ENCODE measurements around the gene TANC1. TPM values are rescaled to one million over a fixed set of nuclear protein-coding genes. Genes with fewer than 3 reads are reported as not detected.

Gene TANC1
- total and polyA plus RNA-seq, 2 of the 4 experiments (the other 2 are of a cell fraction) = 10.2 to 12.9 TPM

GRCh38 chr2:159129269-159129668 is 160.8 kb downstream of the TANC1 start:
- POLR2A ChIA-PET (ENCODE audit: unreplicated experiment) = no interaction called here
- in situ Hi-C loops (cut with MboI; ENCODE audit: low sequenced_read_pairs) = no loop called here

More at GRCh38 chr2:159129269-159129668, 160.8 kb downstream of the TANC1 start:
- H2BK5ac ChIP-seq (ENCODE audit: low read depth, low read length, poor library complexity, severe bottlenecking) = no peak overlapping the region
- dilution Hi-C loops (cut with HindIII; ENCODE audit: low sequenced_read_pairs, unreplicated experiment) = no loop called here
- H4K5ac ChIP-seq (ENCODE audit: low read depth, low read length) = no peak overlapping the region
- H3K56ac ChIP-seq (ENCODE audit: extremely low read depth, insufficient read depth, low read length) = no peak overlapping the region
- no peak overlapping the region for H3K4me2 ChIP-seq (ENCODE audit: low read depth, low read length)
- peaks cover 12% of the 10 kb centered on the region for H3K9me1 ChIP-seq (ENCODE audit: insufficient read depth, low read length)
- TF ChIP-seq RAD21 (IDR thresholded peaks at IDR 0.05; ENCODE audit: low read length) = no peak
- no peak for TF ChIP-seq CHD1 (IDR thresholded peaks at IDR 0.05; ENCODE audit: low read depth, low read length)
- no peak for TF ChIP-seq ELK1 (IDR thresholded peaks at IDR 0.05; ENCODE audit: borderline replicate concordance, low read depth, low read length)
- TF ChIP-seq USF2 (IDR thresholded peaks at IDR 0.05; ENCODE audit: low read depth, low read length) = no peak
- TF ChIP-seq NFE2L2 (IDR thresholded peaks at IDR 0.05; ENCODE audit: low read depth, low read length) = no peak
- no peak for TF ChIP-seq BHLHE40 (IDR thresholded peaks at IDR 0.05; ENCODE audit: low read depth, low read length)
- no peak for TF ChIP-seq CEBPB (IDR thresholded peaks at IDR 0.05; ENCODE audit: low read depth, low read length)
- no peak for TF ChIP-seq SMC3 (IDR thresholded peaks at IDR 0.05; ENCODE audit: low read depth, low read length)
- no peak for TF ChIP-seq FOS (IDR thresholded peaks at IDR 0.05; ENCODE audit: low read depth, low read length)
- no peak for TF ChIP-seq MAFK (IDR thresholded peaks at IDR 0.05; ENCODE audit: low read depth, low read length)
- no peak overlapping the region for H3K14ac ChIP-seq (replicated peaks; ENCODE audit: low read depth, low read length)
- H2BK15ac ChIP-seq (ENCODE audit: low read depth, low read length) = no peak overlapping the region
- intact Hi-C loops (cut with micrococcal nuclease) = no loop called here
- H3K9ac ChIP-seq (ENCODE audit: low read depth, low read length) = no peak overlapping the region
- peaks cover 28% of the 10 kb centered on the region for H3K4me1 ChIP-seq (ENCODE audit: control insufficient read depth, insufficient read depth, low read length)
- H4K91ac ChIP-seq (ENCODE audit: insufficient read depth, low read depth, low read length) = no peak overlapping the region
- H3K23ac ChIP-seq (ENCODE audit: low read depth, low read length) = no peak overlapping the region
- no peaks in the 10 kb centered on the region for H3K9me3 ChIP-seq (ENCODE audit: control insufficient read depth, insufficient read depth, low read length)
- no peak overlapping the region for H2AK5ac ChIP-seq (ENCODE audit: low read depth, low read length)
- no peak overlapping the region for H2AK9ac ChIP-seq (replicated peaks; ENCODE audit: low read depth, low read length, poor library complexity)
- DNase-seq (no peak), ATAC-seq (ENCODE audit: low read depth) (no peak)
- no peaks in the 10 kb centered on the region for H4K20me1 ChIP-seq (ENCODE audit: insufficient read depth, low read length)
- WGBS, 2 experiments (ENCODE audit: extremely low coverage in 2 of 2, insufficient read length in 1 of 2) = no CpG with 5 or more reads among the region's 1 CpG
- H3K36me3 ChIP-seq (ENCODE audit: control insufficient read depth, insufficient read depth, low read length) = no peaks in the 10 kb centered on the region
- no peak overlapping the region for H2AFZ ChIP-seq (replicated peaks; ENCODE audit: low read length, poor library complexity)
- no peak overlapping the region for H3K4me3 ChIP-seq (ENCODE audit: insufficient read depth, low read depth, low read length)
- no TSS peak for BruUV-seq (replicated peaks)
- H3K4ac ChIP-seq (ENCODE audit: low read depth, low read length) = no peak overlapping the region
- H2BK20ac ChIP-seq (ENCODE audit: low read depth, low read length) = no peak overlapping the region
- no peak overlapping the region for H2BK120ac ChIP-seq (ENCODE audit: low read depth, low read length)
- H3K27ac ChIP-seq (ENCODE audit: insufficient read depth, low read length) = no peak overlapping the region
- no peak overlapping the region for H3K18ac ChIP-seq (ENCODE audit: low read depth, low read length)
- H3K79me1 ChIP-seq (ENCODE audit: low read depth in 1 of 2, low read length in 2 of 2) = peaks cover 13 to 50% of the 10 kb centered on the region in 2 experiments; a peak in 3 of 4 replicates
- H4K8ac ChIP-seq (ENCODE audit: low read depth in 2 of 2, low read length in 2 of 2) = no peak overlapping the region
- CTCF ChIA-PET = no interaction called here
- no peaks in the 10 kb centered on the region for H3K27me3 ChIP-seq (ENCODE audit: control insufficient read depth, insufficient read depth, low read length)

All from IMR-90 (cell line).